Measurements from ENCODE around the gene PDXP. TPM values are rescaled to one million over a fixed set of nuclear protein-coding genes. Genes with fewer than 3 reads are reported as not detected.

The PDXP gene
- total RNA-seq, 1 experiment from 2014 or later = 42.7 TPM

GRCh38 chr22:37617431-37617830, 41.1 kb upstream of the PDXP start:
- H3K9me3 ChIP-seq (ENCODE audit: control insufficient read depth in 1 of 2, insufficient read depth in 1 of 2, low read depth in 1 of 2, low read length in 2 of 2) = no peaks in the 10 kb centered on the region
- no peak overlapping the region for H3K9ac ChIP-seq (ENCODE audit: low read length)
- no peak for TF ChIP-seq REST (IDR thresholded peaks at IDR 0.05; ENCODE audit: low read depth)
- no peak for TF ChIP-seq SP1 (IDR thresholded peaks at IDR 0.05; ENCODE audit: low read depth)
- POLR2A ChIA-PET = interaction anchor here (1.3 kb wide), 1 partner anchor 25 kb away, joined by 8 read pairs; no protein-coding TSS in a partner anchor
- DNase-seq (ENCODE audit: low read depth, low spot score) (no peak), ATAC-seq (no peak)
- RAD21 ChIA-PET (ENCODE audit: low non-redundant PET in 1 of 2, low total read pairs in 2 of 2, uncharacterized antibody in 2 of 2, unreplicated experiment in 2 of 2) = no interaction called here
- BruUV-seq (replicated peaks) = TSS peak; percentile 33
- CTCF ChIA-PET = interaction anchor here (1.0 kb wide), 1 partner anchor 8 kb away, joined by 3 read pairs; no protein-coding TSS in a partner anchor
- H3K27ac ChIP-seq (ENCODE audit: low read depth, low read length) = no peak overlapping the region
- no peak overlapping the region for H2AFZ ChIP-seq (ENCODE audit: low read depth, low read length, poor library complexity, severe bottlenecking)
- H3K36me3 ChIP-seq (ENCODE audit: control insufficient read depth in 1 of 2, insufficient read depth in 2 of 2, low read length in 2 of 2) = peaks cover 31 to 35% of the 10 kb centered on the region in 2 experiments
- H3K4me2 ChIP-seq (ENCODE audit: low read length) = no peak overlapping the region
- H3K4me1 ChIP-seq (ENCODE audit: control insufficient read depth in 1 of 2, insufficient read depth in 2 of 2, low read length in 2 of 2) = 0 out of 4 replicates have a peak, but pooled peaks cover 2% of the 10 kb centered on the region in 2 experiments
- no peaks in the 10 kb centered on the region for H3K9me2 ChIP-seq (ENCODE audit: insufficient read depth)
- H4K20me1 ChIP-seq (ENCODE audit: insufficient read depth) = no peaks in the 10 kb centered on the region
- intact Hi-C loops (cut with micrococcal nuclease) = no loop called here
- H3K4me3 ChIP-seq (replicated peaks in 1 of 2; ENCODE audit: low read depth in 1 of 2, low read length in 2 of 2) = no peak overlapping the region
- no peaks in the 10 kb centered on the region; the same call in 1 of the 2 replicates for H3K79me2 ChIP-seq (ENCODE audit: insufficient read depth, low read length)
- no peaks in the 10 kb centered on the region for H3K27me3 ChIP-seq (ENCODE audit: insufficient read depth, low read length)

GRCh38 chr22:37618072-37618656, 40.4 kb upstream of the PDXP start:
- no TSS peak for BruUV-seq (replicated peaks)
- TF ChIP-seq REST (IDR thresholded peaks at IDR 0.05; ENCODE audit: low read depth) (no peak), YY1 (IDR thresholded peaks at IDR 0.05; ENCODE audit: extremely low read depth, insufficient replicate concordance, low read depth, low read length) (no peak), EZH2phosphoT487 (IDR thresholded peaks at IDR 0.05; ENCODE audit: borderline replicate concordance) (no peak)
- POLR2A ChIA-PET = interaction anchor here (1.0 to 1.3 kb wide), 2 partner anchors 9 to 26 kb away, joined by 3 to 8 read pairs; no protein-coding TSS in a partner anchor

More at GRCh38 chr22:37618072-37618656, 40.4 kb upstream of the PDXP start:
- Histone ChIP-seq H3K79me2 (ENCODE audit: insufficient read depth, low read length) (no peaks in the 10 kb centered on the region; the same call in 1 of the 2 replicates), H3K9ac (ENCODE audit: low read length) (no peak overlapping the region), H4K20me1 (ENCODE audit: insufficient read depth) (no peaks in the 10 kb centered on the region), H3K27me3 (ENCODE audit: insufficient read depth, low read length) (no peaks in the 10 kb centered on the region), H3K4me2 (ENCODE audit: low read length) (no peak overlapping the region), H3K4me1 (ENCODE audit: control insufficient read depth in 1 of 2, insufficient read depth in 2 of 2, low read length in 2 of 2) (0 out of 4 replicates have a peak, but pooled peaks cover 0 to under 1% of the 10 kb centered on the region in 2 experiments), H3K9me3 (ENCODE audit: control insufficient read depth in 1 of 2, insufficient read depth in 1 of 2, low read depth in 1 of 2, low read length in 2 of 2) (no peaks in the 10 kb centered on the region), H3K27ac (ENCODE audit: low read depth, low read length) (no peak overlapping the region), H3K36me3 (ENCODE audit: control insufficient read depth in 1 of 2, insufficient read depth in 2 of 2, low read length in 2 of 2) (peaks cover 31 to 35% of the 10 kb centered on the region in 2 experiments), H3K4me3 (replicated peaks in 1 of 2; ENCODE audit: low read depth in 1 of 2, low read length in 2 of 2) (no peak overlapping the region), H2AFZ (ENCODE audit: low read depth, low read length, poor library complexity, severe bottlenecking) (no peak overlapping the region), H3K9me2 (ENCODE audit: insufficient read depth) (no peaks in the 10 kb centered on the region)
- ChIA-PET RAD21 (ENCODE audit: low non-redundant PET in 1 of 2, low total read pairs in 2 of 2, uncharacterized antibody in 2 of 2, unreplicated experiment in 2 of 2) (interaction anchor here in 1 of 2 experiments (0.9 kb wide), 1 partner anchor 50 kb away, joined by 3 read pairs; no protein-coding TSS in a partner anchor), CTCF (interaction anchor here (1.0 kb wide), 1 partner anchor 9 kb away, joined by 3 read pairs; no protein-coding TSS in a partner anchor)
- DNase-seq (ENCODE audit: low read depth, low spot score) = no peak
- ATAC-seq = no peak
- intact Hi-C loops (cut with micrococcal nuclease) = no loop called here

Data from HCT116 (cell line).